ENCODE measurements around the gene TEAD1. TPM values are rescaled to one million over a fixed set of nuclear protein-coding genes. Genes with fewer than 3 reads are reported as not detected.
A peak's percentile ranks its signal among the peaks of the same experiment; 100 is the strongest.

Gene TEAD1
- polyA plus RNA-seq, 2 of the 4 experiments (the other 2 are of a cell fraction): 111 to 112 TPM

DNA sequence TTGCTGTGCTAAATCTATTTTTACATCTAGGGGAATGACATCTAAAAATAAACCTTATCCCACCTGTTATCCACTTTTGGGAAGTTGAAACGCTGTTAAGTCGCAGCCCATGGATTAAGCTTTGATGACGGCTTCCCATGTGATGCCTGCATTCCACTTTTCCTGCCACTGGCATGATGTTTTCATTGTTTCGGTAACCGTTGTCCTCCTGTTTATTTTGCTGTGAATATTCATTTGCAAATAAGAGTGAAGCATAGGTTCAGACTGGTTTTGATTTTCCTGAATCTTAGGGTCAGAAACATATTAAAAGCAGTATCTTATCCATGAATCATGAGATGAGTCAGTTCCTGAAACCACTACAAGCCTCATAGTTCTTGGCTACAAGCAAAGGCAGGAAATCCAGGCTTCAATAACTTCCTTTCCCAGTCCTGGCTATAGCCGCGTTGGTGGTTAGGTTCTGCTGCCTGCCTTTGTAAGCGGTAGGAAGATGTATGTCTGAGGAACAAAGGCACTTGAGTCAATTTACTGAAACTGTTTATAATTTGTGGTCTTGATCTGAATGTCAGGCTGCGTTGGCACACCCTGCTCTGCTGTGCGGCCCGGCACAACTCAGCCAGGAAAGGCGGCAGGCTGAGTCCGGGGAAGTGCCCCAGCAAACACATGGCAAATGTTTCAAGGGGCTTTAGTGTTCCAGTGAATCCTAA, 19.4 kb downstream of the TEAD1 start:
- TF ChIP-seq CBX2 (IDR thresholded peaks at IDR 0.05; ENCODE audit: borderline replicate concordance, low read depth) (no peak), CHD4 (IDR thresholded peaks at IDR 0.05; ENCODE audit: borderline replicate concordance) (no peak), ATOH8 (CRISPR knock-in tag; IDR thresholded peaks at IDR 0.05; ENCODE audit: low read depth) (no peak), POLR2A (IDR thresholded peaks at IDR 0.05; ENCODE audit: low read length) (0 out of 2 replicates have a peak, but pooled peaks have one; percentile 14), RCOR1 (IDR thresholded peaks at IDR 0.05; ENCODE audit: low read depth, low read length) (no peak), JUNB (IDR thresholded peaks at IDR 0.05) (peak; percentile 83), HOXA7 (CRISPR knock-in tag; IDR thresholded peaks at IDR 0.05) (peak; percentile 71; the same call in 1 of the 2 replicates), GATA3 (IDR thresholded peaks at IDR 0.05; ENCODE audit: borderline replicate concordance) (peak; percentile 74; the same call in 1 of the 2 replicates), SMC3 (IDR thresholded peaks at IDR 0.05) (no peak), NR3C1 (IDR thresholded peaks at IDR 0.05) (no peak), RARB (CRISPR knock-in tag; IDR thresholded peaks at IDR 0.05) (peak; percentile 44; the same call in 1 of the 2 replicates), MAFK (IDR thresholded peaks at IDR 0.05; ENCODE audit: partially characterized antibody) (no peak), EP300 (IDR thresholded peaks at IDR 0.05) (peak in 1 of 2 experiments; percentile 36; a peak in 1 of 5 replicates), FOSL2 (IDR thresholded peaks at IDR 0.05) (peak; percentile 91), FOSL2 (CRISPR knock-in tag; IDR thresholded peaks at IDR 0.05) (peak; percentile 93), MAX (IDR thresholded peaks at IDR 0.05) (peak; percentile 65; the same call in 1 of the 2 replicates), ZSCAN20 (CRISPR knock-in tag; IDR thresholded peaks at IDR 0.05) (0 out of 2 replicates have a peak, but pooled peaks have one; percentile 41), JUN (IDR thresholded peaks at IDR 0.05) (peak in 1 of 2 experiments; percentile 44; a peak in 1 of 5 replicates), USF2 (IDR thresholded peaks at IDR 0.05) (peak; percentile 30; the same call in 1 of the 2 replicates), HEYL (CRISPR knock-in tag; IDR thresholded peaks at IDR 0.05) (peak; percentile 79; the same call in 1 of the 2 replicates), PBX3 (IDR thresholded peaks at IDR 0.05) (0 out of 2 replicates have a peak, but pooled peaks have one; percentile 36), FOSB (CRISPR knock-in tag; IDR thresholded peaks at IDR 0.05) (peak; percentile 75; the same call in 1 of the 2 replicates), TFCP2L1 (CRISPR knock-in tag; IDR thresholded peaks at IDR 0.05) (no peak), EHF (CRISPR knock-in tag; IDR thresholded peaks at IDR 0.05) (0 out of 2 replicates have a peak, but pooled peaks have one; percentile 25), CEBPB (IDR thresholded peaks at IDR 0.05) (peak in 1 of 2 experiments; percentile 34; a peak in 1 of 4 replicates), HOXB13 (CRISPR knock-in tag; IDR thresholded peaks at IDR 0.05; ENCODE audit: low read depth) (0 out of 2 replicates have a peak, but pooled peaks have one; percentile 53), RAD21 (conservative IDR thresholded peaks at IDR 0.05 in 1 of 2, IDR thresholded peaks at IDR 0.05 in 1 of 2) (peak in 1 of 2 experiments; percentile 15; a peak in 1 of 5 replicates)
- TF ChIP-seq, protein P1, sequence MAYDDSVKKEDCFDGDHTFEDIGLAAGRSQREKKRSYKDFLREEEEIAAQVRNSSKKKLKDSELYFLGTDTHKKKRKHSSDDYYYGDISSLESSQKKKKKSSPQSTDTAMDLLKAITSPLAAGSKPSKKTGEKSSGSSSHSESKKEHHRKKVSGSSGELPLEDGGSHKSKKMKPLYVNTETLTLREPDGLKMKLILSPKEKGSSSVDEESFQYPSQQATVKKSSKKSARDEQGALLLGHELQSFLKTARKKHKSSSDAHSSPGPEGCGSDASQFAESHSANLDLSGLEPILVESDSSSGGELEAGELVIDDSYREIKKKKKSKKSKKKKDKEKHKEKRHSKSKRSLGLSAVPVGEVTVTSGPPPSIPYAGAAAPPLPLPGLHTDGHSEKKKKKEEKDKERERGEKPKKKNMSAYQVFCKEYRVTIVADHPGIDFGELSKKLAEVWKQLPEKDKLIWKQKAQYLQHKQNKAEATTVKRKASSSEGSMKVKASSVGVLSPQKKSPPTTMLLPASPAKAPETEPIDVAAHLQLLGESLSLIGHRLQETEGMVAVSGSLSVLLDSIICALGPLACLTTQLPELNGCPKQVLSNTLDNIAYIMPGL (CRISPR knock-in tag; IDR thresholded peaks at IDR 0.05; ENCODE audit: borderline replicate concordance): no peak
- TF ChIP-seq, protein P2, sequence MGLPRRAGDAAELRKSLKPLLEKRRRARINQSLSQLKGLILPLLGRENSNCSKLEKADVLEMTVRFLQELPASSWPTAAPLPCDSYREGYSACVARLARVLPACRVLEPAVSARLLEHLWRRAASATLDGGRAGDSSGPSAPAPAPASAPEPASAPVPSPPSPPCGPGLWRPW (IDR thresholded peaks at IDR 0.05): no peak
- peak overlapping the region; percentile 90 for H3K4me2 ChIP-seq
- WGBS (ENCODE audit: missing lambda C conversion rate): under 1% methylated on average over 13 of the region's 13 CpGs
- ATAC-seq: peak; percentile 74 to 79
- CTCF ChIA-PET: interaction anchor here (1.0 to 1.6 kb wide), 6 partner anchors 14 to 405 kb away, joined by 3 to 4 read pairs (median 4); no protein-coding TSS in a partner anchor
- FAIRE-seq: peak; percentile 89
- H3K9me3 ChIP-seq: no peaks in the 10 kb centered on the region
- POLR2A ChIA-PET: interaction anchor here (0.6 to 2.9 kb wide), 7 partner anchors 9 to 121 kb away, joined by 3 to 25 read pairs (median 5); partner anchors contain the start of gene TEAD1
- peak overlapping the region; percentile 31 for H3K4me3 ChIP-seq
- peaks cover 93% of the 10 kb centered on the region for H3K4me1 ChIP-seq
- H3K27ac ChIP-seq: peak overlapping the region; percentile 92 to 94
- DNase-seq (ENCODE audit: low read depth in 1 of 2, low spot score in 1 of 2): peak; percentile 73 to 83

Data from A549 (cell line).